Activated T-cell treated with anti-CD3 and anti-CD28 coated beads, Interleukin-2, amount 50 U/mL, for 24 hours (primary cell): ENCODE measurements around the gene INSIG1.

ENCODE experiments used
- DNase-seq: peaks from one replicate; pipeline ENCODE4 v3.0.0-alpha.2; 2020
- H3K27ac Mint-ChIP-seq: 2 replicates; pipeline ENCODE4 v1.8.0; 2020; ENCODE audit warnings: mild to moderate bottlenecking, mixed read lengths
- H3K27me3 Mint-ChIP-seq: 2 replicates; pipeline ENCODE4 v1.8.0; 2020; ENCODE audit warnings: mixed read lengths
- H3K36me3 Mint-ChIP-seq: 2 replicates; pipeline ENCODE4 v1.8.0; 2020; ENCODE audit warnings: low read depth, mixed read lengths
- H3K4me1 Mint-ChIP-seq: 2 replicates; pipeline ENCODE4 v1.8.0; 2020; ENCODE audit warnings: low read depth, mixed read lengths
- H3K4me3 Mint-ChIP-seq: 2 replicates; pipeline ENCODE4 v1.8.0; 2020; ENCODE audit warnings: mild to moderate bottlenecking, moderate library complexity, mixed read lengths
- H3K9me3 Mint-ChIP-seq: 2 replicates; pipeline ENCODE4 v1.8.0; 2020; ENCODE audit warnings: mixed read lengths

The INSIG1 gene

DNA sequence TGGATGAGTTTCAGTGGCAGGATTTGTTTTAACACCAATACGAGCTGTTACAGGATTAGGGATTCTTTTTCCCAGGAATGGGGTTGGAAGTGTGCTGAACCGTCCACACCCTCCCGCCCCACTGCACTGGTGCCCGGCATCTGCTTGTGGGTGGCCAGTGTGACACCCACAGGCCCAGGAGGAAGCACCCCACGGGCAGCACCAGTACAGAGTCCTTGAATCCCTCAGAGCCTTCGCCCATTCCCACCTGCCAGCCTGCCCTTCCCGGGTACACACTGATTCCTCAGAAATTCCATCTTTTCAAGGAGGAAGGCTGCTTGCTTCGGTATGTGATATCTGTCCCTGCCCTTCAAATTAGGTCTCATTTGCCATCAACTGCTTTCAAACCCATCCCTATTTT, 15.4 kb downstream of the INSIG1 start:
- Mint-ChIP-seq H3K9me3 (no peaks in the 10 kb centered on the region), H3K27ac (no peak overlapping the region), H3K27me3 (no peaks in the 10 kb centered on the region), H3K4me1 (no peaks in the 10 kb centered on the region), H3K4me3 (no peak overlapping the region), H3K36me3 (peaks cover 31% of the 10 kb centered on the region)
- DNase-seq, result no peak

DNA sequence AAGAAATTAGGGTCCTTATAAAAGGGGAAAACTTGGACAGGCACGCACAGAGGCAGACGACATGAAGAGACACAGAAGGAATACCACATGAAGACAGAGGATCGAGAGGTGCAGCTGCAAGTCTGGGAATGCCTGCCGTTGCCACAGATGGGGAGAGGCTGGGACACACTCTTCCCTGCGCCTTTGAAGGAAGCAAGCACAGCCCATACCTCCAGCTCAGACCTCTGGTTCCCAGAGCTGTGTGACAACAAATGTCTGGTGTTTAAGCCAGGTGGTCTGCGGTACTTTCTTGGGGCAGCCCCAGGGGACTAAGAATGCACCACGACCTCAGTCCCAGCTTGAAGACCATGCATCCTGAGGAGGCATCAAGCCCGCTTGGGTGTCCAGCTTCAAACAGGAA, 18.3 kb downstream of the INSIG1 start:
- Mint-ChIP-seq H3K27ac (no peak overlapping the region), H3K4me1 (no peaks in the 10 kb centered on the region), H3K36me3 (peaks cover 4% of the 10 kb centered on the region), H3K4me3 (no peak overlapping the region), H3K27me3 (peaks cover 7% of the 10 kb centered on the region), H3K9me3 (no peaks in the 10 kb centered on the region)
- no peak for DNase-seq

- Mint-ChIP-seq H3K9me3 (no peaks in the 10 kb centered on the region), H3K4me3 (no peak overlapping the region), H3K27ac (no peak overlapping the region), H3K36me3 (no peaks in the 10 kb centered on the region), H3K27me3 (peaks cover 9% of the 10 kb centered on the region), H3K4me1 (no peaks in the 10 kb centered on the region)
- DNase-seq, result no peak
Measured at GRCh38 chr7:155316427-155317113, 18.9 kb downstream of the INSIG1 start.

DNA sequence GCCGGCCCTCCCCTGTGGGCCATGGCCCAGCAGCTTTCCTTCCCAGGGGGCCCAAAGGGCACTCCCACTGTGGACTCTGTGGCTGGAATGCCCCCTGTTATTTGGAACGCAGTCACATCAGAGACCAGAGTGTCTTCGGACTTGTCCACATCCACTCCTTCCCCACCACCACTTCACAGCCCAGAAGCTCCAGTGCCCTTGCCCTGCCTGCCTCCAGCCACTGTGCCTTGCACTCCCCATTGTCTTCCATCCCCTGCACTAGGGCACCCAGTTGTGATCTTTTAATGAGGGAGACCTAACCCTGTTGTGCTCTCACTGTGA, 19.4 kb downstream of the INSIG1 start:
- no peak overlapping the region for H3K27ac Mint-ChIP-seq
- H3K36me3 Mint-ChIP-seq, result no peaks in the 10 kb centered on the region
- no peak overlapping the region for H3K4me3 Mint-ChIP-seq
- H3K4me1 Mint-ChIP-seq, result no peaks in the 10 kb centered on the region
- no peak for DNase-seq
- no peaks in the 10 kb centered on the region for H3K9me3 Mint-ChIP-seq
- H3K27me3 Mint-ChIP-seq, result peaks cover 12% of the 10 kb centered on the region

GRCh38 chr7:155318245-155318644, 20.6 kb downstream of the INSIG1 start:
- no peak overlapping the region for H3K4me3 Mint-ChIP-seq
- peaks cover 2% of the 10 kb centered on the region for H3K4me1 Mint-ChIP-seq
- H3K27me3 Mint-ChIP-seq, result peaks cover 15% of the 10 kb centered on the region
- DNase-seq, result no peak
- H3K27ac Mint-ChIP-seq, result no peak overlapping the region
- no peaks in the 10 kb centered on the region for H3K36me3 Mint-ChIP-seq
- H3K9me3 Mint-ChIP-seq, result peaks cover 4% of the 10 kb centered on the region

GRCh38 chr7:155322530-155322929, 24.9 kb downstream of the INSIG1 start:
- no peaks in the 10 kb centered on the region for H3K36me3 Mint-ChIP-seq
- DNase-seq, result no peak
- H3K4me3 Mint-ChIP-seq, result no peak overlapping the region
- H3K27ac Mint-ChIP-seq, result no peak overlapping the region
- H3K9me3 Mint-ChIP-seq, result peaks cover 6% of the 10 kb centered on the region
- peaks cover 3% of the 10 kb centered on the region for H3K4me1 Mint-ChIP-seq
- H3K27me3 Mint-ChIP-seq, result peaks cover 17% of the 10 kb centered on the region

GRCh38 chr7:155323001-155323638, 25.4 kb downstream of the INSIG1 start:
- no peak for DNase-seq
- H3K4me1 Mint-ChIP-seq, result peaks cover 3% of the 10 kb centered on the region
- peaks cover 17% of the 10 kb centered on the region for H3K27me3 Mint-ChIP-seq

GRCh38 chr7:155324012-155324917, 26.6 kb downstream of the INSIG1 start:
- Mint-ChIP-seq H3K4me1 (peaks cover 3% of the 10 kb centered on the region), H3K27me3 (peaks cover 17% of the 10 kb centered on the region), H3K4me3 (no peak overlapping the region), H3K27ac (no peak overlapping the region), H3K9me3 (peaks cover 6% of the 10 kb centered on the region), H3K36me3 (no peaks in the 10 kb centered on the region)
- DNase-seq, result no peak

More at GRCh38 chr7:155323001-155323638, 25.4 kb downstream of the INSIG1 start:
- Mint-ChIP-seq H3K36me3 (no peaks in the 10 kb centered on the region), H3K4me3 (no peak overlapping the region), H3K9me3 (peaks cover 6% of the 10 kb centered on the region), H3K27ac (no peak overlapping the region)

- Mint-ChIP-seq H3K4me1 (peaks cover 3% of the 10 kb centered on the region), H3K27me3 (peaks cover 17% of the 10 kb centered on the region), H3K36me3 (no peaks in the 10 kb centered on the region), H3K9me3 (peaks cover 6% of the 10 kb centered on the region), H3K27ac (no peak overlapping the region), H3K4me3 (no peak overlapping the region)
- DNase-seq, result no peak
Measured at GRCh38 chr7:155324918-155325235, 27.2 kb downstream of the INSIG1 start.

GRCh38 chr7:155326385-155326784, 28.7 kb downstream of the INSIG1 start:
- H3K36me3 Mint-ChIP-seq, result no peaks in the 10 kb centered on the region
- no peak overlapping the region for H3K4me3 Mint-ChIP-seq

GRCh38 chr7:155327590-155328320, 30.1 kb downstream of the INSIG1 start:
- no peak overlapping the region for H3K27ac Mint-ChIP-seq
- H3K4me1 Mint-ChIP-seq, result peaks cover 3% of the 10 kb centered on the region
- no peaks in the 10 kb centered on the region for H3K36me3 Mint-ChIP-seq
- no peak for DNase-seq
- peaks cover 6% of the 10 kb centered on the region for H3K9me3 Mint-ChIP-seq
- peaks cover 2% of the 10 kb centered on the region for H3K27me3 Mint-ChIP-seq
- no peak overlapping the region for H3K4me3 Mint-ChIP-seq

More at GRCh38 chr7:155326385-155326784, 28.7 kb downstream of the INSIG1 start:
- Mint-ChIP-seq H3K27ac (no peak overlapping the region), H3K4me1 (peaks cover 3% of the 10 kb centered on the region), H3K9me3 (peaks cover 6% of the 10 kb centered on the region), H3K27me3 (peaks cover 9% of the 10 kb centered on the region)
- DNase-seq, result no peak

GRCh38 chr7:155329225-155329624, 31.5 kb downstream of the INSIG1 start:
- Mint-ChIP-seq H3K36me3 (no peaks in the 10 kb centered on the region), H3K9me3 (no peaks in the 10 kb centered on the region), H3K27ac (no peak overlapping the region), H3K4me3 (no peak overlapping the region), H3K4me1 (no peaks in the 10 kb centered on the region), H3K27me3 (peaks cover 2% of the 10 kb centered on the region)
- DNase-seq, result no peak

DNA sequence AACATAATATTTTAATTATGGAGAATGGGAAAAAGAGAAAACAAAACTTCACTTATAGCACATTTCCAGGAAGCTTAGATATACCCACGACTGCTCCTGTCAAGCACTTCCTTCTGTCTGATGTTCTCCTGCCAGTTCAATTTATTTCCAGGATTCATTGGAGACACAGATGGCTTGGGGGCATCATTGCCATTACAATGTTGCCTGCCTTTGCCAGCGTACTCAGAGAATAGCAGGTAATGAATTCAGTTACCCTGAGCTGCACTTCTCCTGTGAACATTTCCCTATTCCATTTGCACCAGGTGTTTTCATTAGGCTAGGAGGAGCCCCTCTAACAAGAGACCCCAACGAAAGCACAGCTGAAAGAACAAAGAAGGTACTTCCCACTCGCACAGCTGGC, 33.7 kb downstream of the INSIG1 start:
- H3K27me3 Mint-ChIP-seq, result peaks cover under 1% of the 10 kb centered on the region
- no peaks in the 10 kb centered on the region for H3K4me1 Mint-ChIP-seq
- DNase-seq, result no peak
- H3K27ac Mint-ChIP-seq, result no peak overlapping the region
- H3K36me3 Mint-ChIP-seq, result no peaks in the 10 kb centered on the region
- H3K4me3 Mint-ChIP-seq, result no peak overlapping the region
- no peaks in the 10 kb centered on the region for H3K9me3 Mint-ChIP-seq

- peaks cover 13% of the 10 kb centered on the region for H3K27me3 Mint-ChIP-seq
- H3K4me1 Mint-ChIP-seq, result peaks cover 4% of the 10 kb centered on the region
- no peak for DNase-seq
- H3K4me3 Mint-ChIP-seq, result no peak overlapping the region
- no peaks in the 10 kb centered on the region for H3K36me3 Mint-ChIP-seq
- H3K27ac Mint-ChIP-seq, result no peak overlapping the region
- H3K9me3 Mint-ChIP-seq, result no peaks in the 10 kb centered on the region
Measured at GRCh38 chr7:155333346-155334234, 35.9 kb downstream of the INSIG1 start.
